WTC11 (cell line): ENCODE data around the gene ASIC2.

ENCODE experiments used
- CTCF ChIP-seq: fragments of 200-600 bp; IDR thresholded peaks from 2 replicates; pipeline ENCODE4 v1.8.0; 2022; ENCODE audit warnings: antibody characterized with exemption
- E2F5 ChIP-seq: sonication (generic); formaldehyde crosslinking; IDR thresholded peaks from 2 replicates; pipeline ENCODE4 v1.8.1; 2022; ENCODE audit warnings: mild to moderate bottlenecking, moderate library complexity, missing genetic modification reagents
- ETV6 ChIP-seq: sonication (generic); formaldehyde crosslinking; IDR thresholded peaks from 2 replicates; pipeline ENCODE4 v1.8.1; 2022; ENCODE audit warnings: mild to moderate bottlenecking, missing genetic modification reagents
- FOXK1 ChIP-seq: sonication (generic); formaldehyde crosslinking; IDR thresholded peaks from 2 replicates; pipeline ENCODE4 v1.8.0; 2022; ENCODE audit warnings: mild to moderate bottlenecking, moderate library complexity, missing genetic modification reagents
- JUN ChIP-seq: sonication (generic); formaldehyde crosslinking; IDR thresholded peaks from 2 replicates; pipeline ENCODE4 v1.8.0; 2023; ENCODE audit warnings: mild to moderate bottlenecking, missing genetic modification reagents
- KAT7 ChIP-seq: sonication (generic); formaldehyde crosslinking; IDR thresholded peaks from 2 replicates; pipeline ENCODE4 v1.8.1; 2023; ENCODE audit warnings: missing genetic modification reagents, mild to moderate bottlenecking, borderline replicate concordance
- MAX ChIP-seq: sonication (generic); formaldehyde crosslinking; IDR thresholded peaks from 2 replicates; pipeline ENCODE4 v1.8.0; 2022; ENCODE audit warnings: mild to moderate bottlenecking, missing genetic modification reagents
- ZNF512 ChIP-seq: sonication (generic); formaldehyde crosslinking; IDR thresholded peaks from 2 replicates; pipeline ENCODE4 v1.8.1; 2022; ENCODE audit warnings: missing genetic modification reagents, borderline replicate concordance

GRCh38 chr17:33318241-33318640 is 25.1 kb upstream of the ASIC2 start:
- TF ChIP-seq E2F5 (CRISPR knock-in tag): no peak
- no peak for TF ChIP-seq CTCF
- TF ChIP-seq JUN (CRISPR knock-in tag): no peak
- TF ChIP-seq FOXK1: no peak
- no peak for TF ChIP-seq KAT7 (CRISPR knock-in tag)
- TF ChIP-seq ETV6: no peak
- TF ChIP-seq MAX (CRISPR knock-in tag): no peak
- TF ChIP-seq ZNF512 (CRISPR knock-in tag): no peak
